ENCODE measurements around the gene DHX16.
A peak's percentile ranks its signal among the peaks of the same experiment; 100 is the strongest.
"Not testable (repeated sequence)": the region's sequence is repeated elsewhere in the genome, so short reads cannot be mapped to it uniquely, and the experiment has no call there.

Gene DHX16

DNA sequence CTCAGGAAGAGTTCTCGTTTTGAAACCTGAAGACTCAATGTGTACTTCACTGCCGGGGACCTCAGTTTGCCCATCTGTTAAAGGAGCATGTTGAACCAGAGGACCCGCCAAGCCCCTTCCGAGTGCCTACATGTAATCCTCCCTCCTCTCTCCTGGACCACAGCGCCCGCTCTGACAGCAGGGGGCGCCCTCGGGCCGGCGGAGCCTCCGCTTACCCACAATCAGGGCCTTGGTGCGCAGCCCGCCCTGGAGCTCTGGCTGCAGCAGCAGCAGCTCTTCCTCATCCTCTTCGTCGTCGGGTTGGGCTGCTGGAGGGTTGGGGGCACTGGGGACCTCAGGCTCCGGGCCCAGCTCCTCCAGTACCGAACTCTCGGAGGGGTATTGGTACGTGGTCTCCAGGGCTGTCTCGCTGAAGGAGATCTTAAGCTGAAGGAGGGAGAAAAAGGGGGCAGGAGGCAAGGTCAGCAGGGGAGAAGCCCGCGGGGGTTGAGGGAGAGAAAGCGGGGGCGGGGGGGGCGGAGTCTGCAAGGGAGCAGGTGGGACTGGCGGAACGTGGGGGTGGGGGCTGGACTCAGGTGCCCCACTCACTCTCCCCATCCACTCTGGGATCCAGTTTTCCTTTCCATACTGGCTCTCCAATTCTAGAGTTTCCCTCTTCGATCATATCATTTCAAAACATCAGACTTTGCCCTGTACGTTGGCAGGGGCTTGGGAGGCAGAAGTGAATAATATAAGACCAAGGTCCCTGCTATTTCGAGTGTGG is 6.3 kb upstream of the DHX16 start:
- DNase-seq (ENCODE audit: low read depth in 2 of 2) = peak; percentile 90 to 92

DNA sequence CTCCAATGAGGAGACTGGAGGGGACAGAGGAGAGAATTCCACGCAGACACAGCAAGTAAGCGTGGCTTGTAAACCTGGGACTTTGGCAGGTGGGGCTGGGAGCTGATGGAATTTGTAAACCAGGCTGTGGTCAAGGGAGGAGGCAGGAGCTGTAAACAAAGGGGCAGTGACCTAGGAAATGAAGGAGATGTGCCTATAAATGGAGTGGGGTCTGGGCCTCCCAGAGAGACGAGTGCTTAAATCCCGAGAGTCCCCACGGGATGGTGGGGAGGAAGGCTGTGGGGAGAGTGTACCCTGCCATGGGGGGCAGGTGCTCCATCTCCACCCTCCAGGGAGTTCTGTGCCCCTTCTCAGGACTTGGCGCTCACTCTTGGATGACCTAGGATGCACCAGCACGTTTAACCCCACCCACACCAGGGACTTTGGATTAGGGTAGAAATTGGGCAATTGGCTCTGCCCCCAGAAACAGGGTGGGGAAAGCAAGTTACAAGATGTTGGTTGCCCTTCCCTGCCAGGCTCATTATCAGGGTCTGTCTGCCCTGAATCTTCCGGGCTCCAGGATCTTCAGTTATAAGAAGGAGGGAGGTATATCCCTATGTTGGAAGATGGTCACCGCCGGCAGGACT is 4.0 kb upstream of the DHX16 start:
- no peak for DNase-seq (ENCODE audit: low read depth in 2 of 2)

DNA sequence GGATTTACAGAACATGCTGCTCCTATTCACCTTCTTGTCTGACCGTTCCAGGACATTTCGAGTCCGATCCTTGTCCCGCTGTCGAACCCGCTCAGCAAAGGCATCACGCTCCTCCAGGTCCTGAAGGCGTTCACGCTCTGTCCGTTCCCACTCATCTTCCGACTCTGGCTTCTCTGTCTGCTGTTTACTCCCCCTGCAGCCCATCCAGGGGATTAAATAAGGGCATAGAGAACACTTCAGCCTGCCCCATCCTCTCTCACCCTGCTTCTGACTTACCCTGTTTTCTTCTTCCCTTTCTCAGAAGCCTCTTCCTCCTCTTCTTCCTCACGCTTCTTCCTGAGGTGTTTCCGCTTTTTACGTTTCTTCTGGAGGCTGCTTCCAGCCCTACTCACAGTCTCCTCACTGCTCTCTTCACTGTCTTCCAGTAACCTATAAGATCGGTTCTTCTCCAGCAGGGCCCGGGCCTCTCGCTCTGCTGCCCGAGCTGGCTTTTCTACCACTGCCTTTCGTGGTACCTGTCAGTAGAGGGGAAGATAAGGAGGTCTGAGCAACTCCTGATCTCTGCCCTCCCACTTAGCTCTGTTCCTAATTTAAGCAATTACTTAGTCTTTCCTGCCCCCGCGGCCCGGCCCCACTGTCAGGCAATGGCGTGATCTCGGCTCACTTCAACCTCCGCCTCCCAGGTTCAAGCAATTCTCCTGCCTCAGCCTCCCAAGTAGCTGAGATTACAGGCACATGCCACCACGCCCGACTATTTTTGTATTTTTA is 1.9 kb downstream of the DHX16 start:
- no peak for DNase-seq (ENCODE audit: low read depth in 2 of 2)

DNA sequence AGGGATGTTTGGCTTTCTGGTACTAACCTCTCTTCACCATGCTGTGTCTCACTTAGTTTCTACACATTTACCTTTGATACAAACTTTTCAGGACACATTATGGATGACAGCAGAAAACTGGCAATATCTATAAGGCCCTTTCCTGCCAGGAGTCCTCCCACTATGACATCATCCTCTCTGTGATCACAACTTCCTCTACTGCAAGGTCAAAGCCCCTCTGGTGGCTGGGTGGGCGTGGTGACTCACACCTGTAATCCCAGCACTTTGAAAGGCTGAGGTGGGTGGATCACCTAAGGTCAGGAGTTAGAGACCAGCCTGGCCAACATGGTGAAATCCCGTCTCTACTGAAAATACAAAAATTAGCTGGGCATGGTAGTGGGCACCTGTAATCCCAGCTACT is 6.5 kb downstream of the DHX16 start:
- DNase-seq (ENCODE audit: low read depth in 2 of 2) = not testable (repeated sequence)

DNA sequence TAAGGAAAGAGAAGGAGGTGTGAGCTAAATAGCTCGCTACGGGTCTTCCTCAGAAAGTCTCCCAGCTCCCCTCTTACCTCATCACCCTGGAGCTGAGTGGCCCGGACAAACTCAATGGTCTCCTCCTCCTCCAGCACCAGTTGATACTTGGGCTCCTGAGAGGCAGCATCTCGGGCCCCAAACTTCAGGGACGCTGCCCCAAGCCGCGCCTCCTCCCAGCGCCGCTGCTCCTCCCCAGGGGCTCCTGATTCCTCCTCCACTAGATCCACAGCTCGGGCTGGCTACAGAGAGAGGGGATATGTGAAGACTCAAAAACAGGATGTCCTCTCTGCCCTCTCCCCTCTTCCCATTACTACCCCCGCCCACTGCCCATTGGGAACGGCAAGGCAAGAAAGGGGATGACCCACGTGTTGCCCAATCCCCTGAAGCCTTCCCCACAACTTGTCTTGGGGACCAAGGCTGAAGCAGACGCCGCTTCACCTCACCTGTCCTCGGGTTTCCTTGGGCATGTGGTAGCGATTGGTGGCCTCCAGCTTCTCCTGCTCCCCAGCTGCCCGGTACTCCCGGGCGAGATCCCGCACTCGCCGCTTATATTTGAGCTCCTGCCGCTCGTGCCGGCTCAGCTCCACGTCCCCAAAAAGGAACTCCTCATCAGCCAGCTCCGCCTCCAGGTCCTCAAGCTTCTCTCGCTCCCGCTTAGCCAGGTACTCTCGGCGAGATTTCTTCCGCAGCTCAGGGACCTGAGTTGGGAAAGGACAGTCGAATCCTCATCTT is 7.6 kb downstream of the DHX16 start:
- DNase-seq (ENCODE audit: low read depth in 2 of 2) = no peak

DNA sequence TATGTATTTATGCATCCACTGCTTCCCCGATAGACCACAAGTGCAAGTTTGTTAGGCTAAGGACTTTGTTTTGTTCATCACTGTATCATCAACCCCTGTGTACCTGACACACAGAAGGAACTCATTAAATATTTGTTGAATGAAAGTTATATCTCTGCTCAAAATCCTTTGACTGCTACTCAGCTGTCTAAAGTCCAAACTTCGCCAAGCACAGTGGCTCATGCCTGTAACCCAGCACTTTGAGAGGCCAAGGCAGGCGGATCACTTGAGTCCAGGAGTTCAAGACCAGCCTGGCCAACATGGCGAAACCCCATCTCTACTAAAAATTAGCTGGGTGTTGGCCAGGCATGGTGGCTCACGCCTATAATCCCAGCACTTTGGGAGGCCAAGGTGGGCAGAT is 14.9 kb downstream of the DHX16 start:
- DNase-seq (ENCODE audit: low read depth in 2 of 2) = not testable (repeated sequence)

DNA sequence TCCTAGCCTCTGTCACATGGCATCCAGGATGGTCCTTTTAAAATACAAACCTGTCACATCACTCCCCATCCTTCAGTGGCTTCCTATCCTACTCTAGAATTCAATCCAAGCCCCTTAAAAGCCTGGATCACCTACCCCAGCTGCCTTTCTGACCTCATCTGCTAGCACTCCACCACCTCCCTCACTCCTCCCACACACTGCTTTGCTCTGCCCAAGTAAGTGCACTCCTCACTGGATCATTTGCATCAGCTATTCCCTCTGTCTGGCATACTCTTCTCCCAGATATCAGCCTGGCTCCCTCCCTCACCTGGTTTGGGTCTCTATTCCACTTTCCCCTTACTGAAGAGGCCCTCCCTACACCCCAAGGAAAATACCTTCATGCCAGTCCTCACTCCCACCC is 15.4 kb downstream of the DHX16 start:
- DNase-seq (ENCODE audit: low read depth in 2 of 2) = no peak

DNA sequence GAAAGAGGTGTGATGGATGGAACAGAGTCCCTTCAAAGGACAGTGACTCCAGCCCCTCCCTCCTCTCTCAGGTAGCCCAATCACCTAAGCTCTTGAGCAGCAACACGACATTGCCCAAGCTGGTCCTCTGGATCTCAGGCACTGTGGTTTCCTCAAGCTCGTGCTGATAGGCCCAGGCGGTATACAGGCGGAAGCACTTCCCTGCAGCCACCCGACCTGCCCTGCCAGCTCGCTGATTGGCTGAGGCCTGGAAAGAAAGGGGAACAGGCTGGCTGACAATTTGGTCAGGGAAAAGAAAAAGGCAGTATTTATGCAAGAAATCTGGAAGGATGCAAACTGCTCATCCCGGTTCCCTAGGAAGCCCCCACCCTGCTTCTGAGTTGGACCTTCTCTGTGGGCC is 16.3 kb downstream of the DHX16 start:
- no peak for DNase-seq (ENCODE audit: low read depth in 2 of 2)

DNA sequence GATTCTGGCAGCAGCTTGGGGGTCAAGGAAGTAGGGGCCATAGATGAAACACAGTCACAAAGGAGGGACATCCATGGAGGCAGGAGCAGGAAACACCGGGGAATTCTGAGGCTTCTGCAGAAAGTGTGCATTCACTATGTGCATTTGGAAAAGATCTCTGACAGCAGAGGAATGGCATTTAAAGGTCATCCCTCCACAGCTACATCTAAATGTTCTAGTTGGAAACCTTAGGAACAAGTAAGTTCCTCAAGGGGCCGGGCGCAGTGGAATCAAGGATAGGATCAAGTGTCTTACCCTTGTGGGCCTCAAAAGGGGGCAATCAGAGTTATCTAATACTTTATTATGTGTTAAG is 17.1 kb downstream of the DHX16 start:
- no peak for DNase-seq (ENCODE audit: low read depth in 2 of 2)

DNA sequence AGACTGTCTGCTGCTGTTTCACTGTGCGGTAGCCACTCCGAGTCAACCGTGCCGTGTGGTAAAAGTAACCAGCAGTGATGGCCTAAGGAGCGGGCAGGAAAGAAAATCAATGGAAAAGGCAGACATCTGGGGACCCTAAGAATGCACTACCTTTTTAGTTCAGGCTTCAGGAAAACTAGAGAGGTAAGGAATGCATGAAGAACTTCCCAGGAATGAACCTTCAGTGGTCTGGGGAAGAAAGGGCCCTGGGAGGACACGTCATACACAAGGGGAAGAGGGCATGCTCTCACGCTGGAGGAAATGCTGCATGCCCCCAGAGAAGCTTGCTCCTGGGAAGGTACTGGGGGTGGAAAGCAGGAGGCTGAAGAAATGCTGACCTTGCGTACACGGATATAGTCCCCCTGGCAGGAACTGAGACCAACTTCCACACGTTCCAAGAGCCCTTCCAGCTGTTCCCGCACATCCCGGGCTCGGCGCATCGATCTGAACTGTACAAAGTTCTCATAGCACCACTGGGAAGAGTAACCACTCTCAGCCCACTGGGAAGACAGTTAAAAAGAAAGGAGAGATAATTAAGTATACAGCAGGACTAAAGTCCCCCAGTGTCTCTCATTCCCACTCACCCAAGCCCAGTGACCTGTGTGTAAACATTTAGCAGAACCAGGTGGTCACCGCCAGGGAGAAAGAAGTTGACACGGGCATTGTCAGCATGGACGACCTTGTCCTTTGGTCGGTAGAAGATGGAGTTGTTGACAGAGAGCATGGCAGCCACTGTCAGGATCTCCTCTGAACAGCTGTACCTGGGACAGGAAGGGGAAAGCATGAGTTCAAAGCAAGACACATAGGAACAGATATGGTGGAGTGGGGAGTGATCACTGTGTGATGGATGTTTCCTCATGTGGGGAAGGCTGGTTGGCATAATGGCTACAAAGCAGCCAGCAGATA is 17.7 kb downstream of the DHX16 start:
- no peak for DNase-seq (ENCODE audit: low read depth in 2 of 2)

DNA sequence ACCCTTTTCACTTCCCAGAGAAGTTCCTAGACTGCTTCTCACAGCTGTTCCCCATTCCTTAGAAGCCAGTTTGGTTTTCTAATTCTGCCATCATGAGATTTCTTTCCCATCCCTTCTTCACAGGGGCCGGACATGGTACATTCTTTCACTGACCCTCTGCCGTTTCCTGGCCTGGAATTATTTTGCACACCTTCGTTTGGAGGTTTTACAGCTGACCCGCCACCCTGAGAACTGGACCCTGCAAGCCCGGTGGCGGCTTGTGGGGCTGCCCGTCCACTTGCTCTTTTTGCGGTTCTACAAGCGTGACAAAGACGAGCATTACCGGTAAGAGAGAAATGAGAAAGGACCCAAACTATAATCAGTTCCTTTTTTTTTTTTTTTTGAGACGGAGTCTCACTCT is 21.7 kb downstream of the DHX16 start:
- no peak for DNase-seq (ENCODE audit: low read depth in 2 of 2)

DNA sequence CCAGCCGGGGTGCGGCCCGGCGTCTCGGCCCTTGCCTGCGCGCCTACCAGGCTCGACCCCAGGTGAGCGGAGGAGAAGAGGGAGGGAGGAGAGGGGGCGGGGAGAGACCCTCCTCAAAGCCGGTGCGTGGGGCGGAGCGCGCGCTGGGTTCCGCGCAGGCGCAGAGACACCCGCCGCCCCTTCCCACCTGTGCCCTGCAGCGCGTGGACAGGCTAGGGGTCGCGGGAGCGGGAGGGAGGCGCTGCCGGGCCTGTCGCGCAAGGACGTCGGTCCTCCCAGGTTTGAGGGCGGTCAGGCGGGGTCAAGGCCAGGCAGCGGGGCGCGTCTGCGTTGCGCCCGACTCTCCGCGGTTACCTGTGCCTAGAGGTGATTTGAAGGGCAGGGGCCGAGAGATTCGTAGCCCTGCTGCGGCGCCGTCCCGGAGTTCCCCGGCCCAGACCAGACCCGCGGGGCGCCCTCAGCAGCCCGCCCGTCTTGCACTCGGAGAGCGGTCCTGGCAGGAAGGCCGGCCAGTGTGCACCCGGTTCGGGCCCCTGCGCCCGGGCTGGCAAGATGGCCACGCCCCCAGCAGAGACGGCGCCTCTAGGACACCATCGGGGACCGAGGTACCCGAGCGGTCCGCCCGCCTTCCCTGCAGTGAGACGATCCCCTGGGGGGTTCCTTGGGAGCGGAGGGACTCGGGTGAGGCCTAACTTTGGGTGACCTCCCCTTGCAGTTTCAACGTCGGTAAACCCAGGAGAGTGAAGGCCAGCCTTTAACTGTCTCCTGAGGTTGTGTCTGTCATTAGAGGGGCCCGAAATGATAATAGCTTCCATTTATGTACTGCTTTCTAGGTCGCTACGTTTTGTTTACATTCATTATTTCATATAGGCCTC is 25.3 kb downstream of the DHX16 start:
- peak; percentile 66 to 76 for DNase-seq (ENCODE audit: low read depth in 2 of 2)

DNA sequence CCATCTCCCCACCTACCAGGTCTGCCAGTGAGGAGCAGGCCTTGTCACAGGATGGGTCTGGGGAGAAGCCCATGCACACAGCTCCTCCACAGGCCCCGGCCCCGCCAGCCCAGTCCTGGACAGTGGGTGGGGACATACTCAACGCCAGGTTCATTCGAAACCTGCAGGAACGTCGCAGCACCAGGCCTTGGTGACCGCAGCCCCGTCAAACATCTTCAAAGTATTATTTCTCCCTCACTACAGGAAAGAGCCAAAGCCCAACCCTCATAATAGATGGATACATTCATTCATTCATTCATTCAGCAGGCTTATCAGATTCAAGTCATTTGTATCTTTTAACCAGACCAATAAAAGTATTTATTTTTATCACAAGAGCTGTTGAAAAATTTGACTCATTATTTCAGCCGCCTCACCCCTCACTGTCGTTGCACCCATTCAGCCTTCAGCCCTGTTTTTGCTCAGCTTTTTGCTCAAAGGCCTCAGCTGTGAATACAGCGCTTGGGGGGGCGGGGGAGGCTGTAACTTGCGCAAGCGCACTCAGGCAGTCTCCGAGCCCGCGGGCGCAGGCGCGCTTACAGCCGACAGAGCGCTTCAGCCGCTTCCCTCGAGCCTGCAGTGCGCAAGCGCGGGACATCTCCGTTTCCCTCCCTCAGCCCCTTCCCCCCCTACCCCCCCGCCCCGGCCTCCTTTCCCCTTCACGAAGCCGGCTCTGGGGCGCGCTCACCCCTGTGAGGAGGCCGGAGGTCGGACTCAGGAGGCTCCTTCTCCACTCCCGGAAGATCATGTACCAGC is 26.2 kb downstream of the DHX16 start, which contains the start of gene C6orf136:
Gene C6orf136 (plus strand): TSS at position 684 of the 792 bp plus-strand sequence. CDS start 99 bp downstream, at position 783.
- DNase-seq (ENCODE audit: low read depth in 2 of 2) = peak; percentile 87 to 90

DNA sequence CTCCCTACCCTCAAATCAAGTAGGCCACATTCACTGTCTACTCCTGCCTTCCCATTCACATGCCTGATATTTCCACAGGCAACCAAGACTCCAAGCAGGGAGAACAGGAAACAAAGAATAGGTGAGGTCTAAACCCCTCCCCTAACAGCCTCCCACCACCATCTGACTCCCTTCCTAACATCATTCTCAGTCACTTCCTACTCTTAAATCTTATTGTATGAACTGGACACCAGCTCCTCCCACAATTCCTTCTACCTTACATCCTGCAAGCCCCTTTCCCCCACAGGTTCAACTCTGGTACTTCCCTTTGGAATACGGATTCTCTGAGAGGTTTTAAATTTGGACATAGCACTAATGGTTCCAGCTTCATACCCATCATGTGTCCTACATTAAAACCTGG is 26.8 kb downstream of the DHX16 start:
- DNase-seq (ENCODE audit: low read depth in 2 of 2) = no peak

DNA sequence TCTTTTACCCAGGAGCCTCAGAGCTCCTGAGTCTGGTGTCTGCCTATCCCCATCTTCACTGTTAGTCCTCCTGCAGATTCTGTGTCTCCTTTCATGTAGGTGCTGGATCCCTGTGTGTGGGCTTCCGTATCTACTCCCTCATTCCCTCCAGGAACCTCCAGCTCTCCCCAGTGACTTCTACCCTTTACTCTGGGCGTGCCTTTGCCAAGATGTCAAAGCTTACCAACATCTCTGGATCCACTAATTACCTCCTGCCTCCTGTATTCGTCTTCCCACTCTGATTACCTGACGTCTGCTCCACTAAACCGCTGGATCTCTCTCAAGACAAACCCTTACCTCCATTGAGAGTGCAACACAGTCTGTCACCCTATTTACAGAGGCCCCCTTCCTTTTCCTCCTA is 28.0 kb downstream of the DHX16 start:
- no peak for DNase-seq (ENCODE audit: low read depth in 2 of 2)

DNA sequence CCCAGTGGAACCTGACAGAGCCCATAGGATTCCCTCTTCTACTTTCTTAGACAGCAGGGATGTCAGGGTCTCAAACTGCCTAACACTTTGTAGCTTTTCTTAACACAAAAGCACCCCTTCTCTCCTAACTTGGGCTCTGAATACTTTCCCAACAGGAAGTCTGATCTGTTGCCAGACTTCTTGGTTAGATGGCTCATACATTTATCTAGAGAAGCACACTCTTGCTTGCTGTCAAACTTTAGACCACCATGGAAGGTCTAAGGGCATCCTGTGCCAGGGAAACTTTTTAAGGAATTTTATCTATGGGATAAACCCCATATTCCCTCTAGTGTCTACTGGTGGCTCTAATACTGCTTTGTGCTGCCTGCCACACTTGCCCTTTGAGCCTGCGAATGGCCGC is 29.1 kb downstream of the DHX16 start:
- DNase-seq (ENCODE audit: low read depth in 2 of 2) = no peak

DNA sequence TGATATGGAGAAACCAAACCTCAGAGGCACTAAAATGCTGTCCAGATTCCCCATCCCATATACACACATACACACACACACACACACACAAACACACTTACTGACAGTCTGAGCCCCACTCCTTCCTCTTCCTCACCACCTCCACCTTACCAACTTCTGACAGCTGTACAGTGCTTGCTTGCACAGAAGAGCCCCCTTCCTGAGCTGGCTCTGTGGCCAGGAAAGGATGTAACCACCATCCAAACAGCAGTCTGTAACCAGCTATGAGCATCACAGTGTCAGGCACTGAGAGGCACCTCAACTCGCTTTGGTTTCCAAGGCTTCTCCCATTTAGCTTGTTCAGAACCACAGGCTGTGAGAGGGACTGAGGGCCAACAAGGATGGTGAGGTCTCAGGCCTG is 31.8 kb downstream of the DHX16 start:
- DNase-seq (ENCODE audit: low read depth in 2 of 2) = no peak

DNA sequence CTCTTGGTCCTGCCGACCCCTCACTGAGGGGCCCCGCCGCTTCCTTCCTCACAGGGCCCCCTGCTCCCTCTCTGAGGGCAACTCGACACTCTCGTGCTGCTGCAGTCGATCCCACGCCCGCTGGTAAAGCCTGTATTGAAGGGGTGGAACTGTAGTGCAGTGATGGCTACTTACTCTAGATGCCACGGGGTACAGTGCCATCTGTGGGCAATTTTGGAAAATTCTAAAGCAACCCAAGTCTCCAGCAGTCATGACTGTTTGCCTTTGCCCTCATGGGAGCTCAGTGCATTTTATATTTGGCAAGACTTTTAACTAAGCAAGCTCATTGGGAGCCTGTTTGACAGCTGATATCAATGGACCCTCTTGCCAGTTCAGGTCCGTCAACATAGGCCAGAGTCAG is 32.3 kb downstream of the DHX16 start:
- DNase-seq (ENCODE audit: low read depth in 2 of 2) = no peak

DNA sequence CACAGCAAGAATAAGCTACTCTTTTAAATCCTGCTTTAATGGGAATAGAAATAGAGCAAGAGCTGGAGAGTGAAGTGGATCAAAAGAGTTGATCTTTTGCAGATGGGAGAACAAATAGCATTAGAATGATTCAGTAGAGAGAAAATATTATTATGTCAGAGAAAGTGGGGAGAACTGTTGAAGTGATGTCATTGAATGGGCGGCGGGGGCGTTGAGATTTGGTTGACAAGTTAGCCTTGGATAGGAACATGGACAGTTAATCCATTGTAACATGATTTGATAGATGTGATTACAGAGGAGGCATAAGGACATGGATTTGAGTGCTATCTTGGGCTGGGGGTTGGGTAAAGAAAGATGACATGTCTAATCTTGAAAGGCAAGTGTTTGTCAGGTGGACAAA is 37.0 kb downstream of the DHX16 start:
- DNase-seq (ENCODE audit: low read depth in 2 of 2) = no peak
